Measurements from ENCODE around the gene HPN.
"Not testable (repeated sequence)": the region's sequence is repeated elsewhere in the genome, so short reads cannot be mapped to it uniquely, and the experiment has no call there.

Gene HPN

DNA sequence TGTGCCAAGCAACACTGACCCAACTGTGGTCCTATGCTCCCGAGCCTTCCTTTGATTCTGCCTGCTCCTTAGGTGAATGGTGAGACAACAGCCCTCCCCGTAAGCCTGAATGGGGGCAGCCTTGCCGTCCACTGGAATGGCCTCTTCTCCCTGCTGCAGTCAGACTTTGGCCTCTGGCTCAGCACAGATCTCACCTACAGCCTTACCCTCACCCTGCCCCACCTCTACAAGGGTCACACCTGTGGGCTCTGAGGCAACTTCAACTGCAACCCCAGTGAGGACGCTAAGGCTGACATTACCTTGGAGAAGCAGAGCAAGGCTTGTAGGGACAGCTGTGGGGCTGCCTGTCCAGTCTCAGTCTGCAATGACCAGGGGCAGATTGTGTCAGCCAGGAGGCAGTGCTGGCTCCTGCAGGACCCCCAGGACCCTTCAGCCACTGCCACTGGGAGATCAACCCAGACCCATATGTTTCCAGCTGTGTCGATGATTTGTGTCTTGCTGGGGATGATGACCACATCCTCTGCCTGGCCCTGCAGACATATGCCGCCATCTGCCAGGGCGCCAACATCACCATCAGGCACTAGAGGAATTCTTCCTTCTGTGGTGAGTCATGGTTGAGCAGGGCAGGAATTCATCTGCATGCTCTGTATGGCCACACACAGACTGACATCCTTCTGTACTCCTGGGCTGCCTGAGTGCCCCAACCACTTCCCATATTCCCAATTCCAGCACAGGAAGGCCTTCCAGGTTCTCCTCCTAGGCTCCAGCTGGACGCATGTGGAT lies 46.8 kb downstream of the HPN start:
- no peak for DNase-seq

DNA sequence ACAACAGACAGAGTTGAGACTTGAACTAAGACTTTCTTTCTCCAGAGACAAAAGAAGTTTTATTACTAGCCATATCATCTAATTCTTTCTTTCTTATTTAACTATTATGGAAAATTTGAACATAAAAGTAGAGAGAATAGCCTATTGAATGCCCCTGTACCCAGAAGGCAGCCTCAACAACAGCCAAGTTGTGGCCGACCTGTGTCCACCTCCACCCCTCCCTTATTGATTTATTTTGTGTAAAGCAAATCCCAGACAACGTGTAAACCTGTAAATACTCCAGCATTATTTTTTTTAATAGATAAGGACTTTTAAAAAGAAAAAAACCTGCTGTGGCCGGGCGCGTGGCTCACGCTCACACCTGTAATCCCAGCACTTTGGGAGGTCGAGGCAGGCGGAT lies 48.0 kb downstream of the HPN start:
- no peak for DNase-seq

DNA sequence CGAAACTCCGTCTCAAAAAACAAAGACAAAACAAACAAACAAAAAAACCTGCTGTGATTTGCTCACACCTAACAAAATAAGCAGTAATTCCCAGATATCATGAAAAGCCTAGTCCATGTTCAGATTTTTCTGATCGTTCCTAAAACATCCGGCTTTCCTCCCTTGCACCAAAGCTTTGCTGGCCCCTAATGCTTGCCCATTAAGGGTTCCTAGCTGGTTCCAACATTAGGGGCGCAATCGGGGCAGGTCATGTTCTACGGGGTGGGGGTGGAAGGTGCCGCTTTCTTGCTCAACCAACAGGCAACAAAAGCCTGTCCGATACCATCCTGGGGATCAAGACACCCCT lies 48.6 kb downstream of the HPN start:
- no peak for DNase-seq

DNA sequence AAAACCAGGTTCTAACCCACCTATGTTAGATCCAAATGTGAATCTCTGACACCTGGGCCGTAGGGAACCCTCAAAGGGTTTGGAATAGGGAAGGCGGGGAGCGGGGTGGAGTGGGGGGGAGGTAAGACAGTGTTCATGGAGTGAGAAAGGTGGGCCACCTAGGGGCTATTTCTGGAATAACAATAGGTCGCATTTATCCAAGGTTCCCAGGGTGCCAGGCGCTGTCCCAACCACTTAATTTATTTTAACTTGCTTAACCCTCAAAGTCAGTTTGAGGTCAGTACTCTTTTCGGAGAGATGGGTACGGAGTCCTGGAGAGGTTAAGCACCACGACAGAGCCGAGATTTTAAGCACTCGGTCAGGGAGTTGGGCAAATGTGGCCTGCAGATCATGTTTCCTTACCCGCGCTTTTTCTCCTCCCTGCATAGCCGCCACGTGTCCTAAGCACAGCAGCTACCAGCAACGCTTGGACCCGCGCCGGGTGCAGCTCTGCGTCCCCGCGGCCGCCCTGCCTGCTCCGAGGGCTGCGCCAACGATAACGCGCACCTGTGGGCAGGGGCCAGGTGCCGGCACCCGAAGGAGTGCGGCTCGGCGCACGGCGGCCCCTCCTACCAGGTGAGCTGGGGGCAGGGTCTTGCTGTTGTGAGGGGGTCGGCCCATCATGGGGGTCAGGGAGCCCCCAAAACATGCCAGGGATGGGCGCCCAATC lies 49.1 kb downstream of the HPN start:
- no peak for DNase-seq

DNA sequence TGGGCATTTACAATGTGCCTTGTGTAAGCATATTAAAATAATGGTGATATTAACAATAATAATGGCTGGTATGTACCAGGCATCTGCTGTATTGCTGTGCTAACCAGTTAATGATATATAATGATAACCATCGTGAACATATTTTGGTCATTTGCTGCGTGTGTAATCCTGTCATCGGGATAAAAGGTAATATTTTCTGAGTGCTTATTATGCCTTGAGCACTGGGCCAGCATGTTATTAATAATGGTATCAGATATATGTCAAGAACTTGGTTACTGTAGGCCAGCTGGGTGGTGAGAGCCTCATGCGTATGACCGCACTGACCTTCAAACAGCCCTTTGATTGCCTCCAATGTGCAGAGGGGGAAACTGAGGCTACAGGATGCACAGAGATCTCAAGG lies 51.9 kb downstream of the HPN start:
- DNase-seq: no peak

DNA sequence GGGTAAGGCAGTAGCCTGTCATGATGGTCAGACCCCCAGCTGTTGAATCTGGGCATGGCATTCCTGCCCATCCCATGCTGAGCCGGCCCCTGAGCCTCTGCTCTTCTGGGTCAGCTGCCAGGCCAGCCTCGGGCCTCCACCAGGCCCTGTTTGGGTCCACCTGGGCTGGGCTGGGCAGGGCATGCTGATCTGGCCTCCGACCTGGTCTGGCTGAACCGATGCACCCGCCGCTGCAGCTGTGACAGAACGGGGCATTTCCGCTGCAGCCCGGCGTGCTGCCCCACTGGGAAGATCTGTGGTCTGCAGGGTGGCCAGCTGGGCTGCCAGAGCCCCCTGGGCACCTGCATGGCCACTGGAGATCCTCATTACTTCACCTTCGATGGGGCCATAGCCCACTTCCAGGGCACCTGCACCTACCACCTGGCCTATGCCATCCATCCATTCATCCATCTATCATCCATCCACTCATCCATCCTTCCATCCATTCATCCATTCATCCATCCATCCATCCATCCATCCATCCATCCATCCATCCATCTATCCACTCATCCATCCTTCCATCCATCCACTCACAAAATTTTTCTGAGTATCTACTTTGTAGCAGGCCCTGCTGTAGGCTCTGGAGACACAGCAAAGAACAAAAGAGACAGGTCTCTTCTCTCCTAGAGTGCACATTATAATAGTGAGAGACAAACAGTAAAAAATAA lies 52.6 kb downstream of the HPN start:
- no peak for DNase-seq

DNA sequence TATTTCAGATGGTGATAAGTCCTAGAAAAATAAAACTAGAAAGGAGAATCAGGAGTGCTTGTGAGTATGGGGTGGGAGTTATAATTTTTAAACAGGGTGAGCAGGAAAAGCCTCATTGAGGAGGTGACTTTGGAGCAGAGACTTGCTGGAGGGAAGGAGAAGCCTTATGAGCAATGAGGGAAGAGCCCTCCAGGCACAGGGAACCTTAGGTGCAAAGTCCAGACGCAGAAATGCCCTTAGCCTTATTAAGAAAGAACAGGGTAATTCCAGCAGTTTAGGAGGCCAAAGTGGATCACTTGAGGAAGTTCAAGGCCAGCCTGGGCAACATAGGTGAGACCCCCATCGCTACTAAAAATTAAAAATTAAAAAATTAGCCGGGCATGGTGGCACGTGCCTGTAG lies 53.1 kb downstream of the HPN start:
- DNase-seq: no peak

DNA sequence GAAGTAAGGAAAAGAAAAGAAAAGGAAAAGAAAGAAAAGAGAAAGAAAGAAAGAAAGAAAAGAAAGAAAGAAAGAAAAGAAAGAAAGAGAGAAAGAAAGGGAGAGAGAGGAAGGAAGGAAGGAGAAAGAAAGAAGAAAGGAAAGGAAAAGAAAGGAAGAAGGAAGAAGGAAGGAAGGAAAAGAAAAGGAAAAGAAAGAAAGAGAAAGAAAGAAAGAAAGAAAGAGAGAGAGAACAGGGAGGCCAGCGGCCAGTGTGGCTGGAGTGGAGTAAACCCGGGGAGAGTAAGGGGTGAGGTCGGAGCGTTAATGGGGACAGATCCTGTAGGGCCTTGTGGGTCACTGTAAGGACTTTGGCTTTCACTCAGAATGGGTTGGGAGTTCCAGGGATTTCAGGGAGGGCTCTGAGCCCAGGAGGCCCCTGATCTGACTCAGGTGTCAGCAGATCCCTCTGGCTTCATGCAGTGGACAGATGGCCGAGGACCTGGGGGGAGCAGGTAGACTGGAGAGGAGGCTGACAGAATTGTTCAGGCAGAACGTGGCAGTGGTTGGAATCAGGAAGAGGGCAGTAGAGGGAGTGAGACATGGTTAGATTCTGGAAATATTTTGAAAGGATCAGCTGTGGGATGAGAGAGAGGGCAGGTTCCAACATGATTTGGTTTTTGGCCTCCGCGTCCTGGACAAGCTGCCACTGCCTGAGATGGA lies 54.3 kb downstream of the HPN start:
- no peak for DNase-seq

DNA sequence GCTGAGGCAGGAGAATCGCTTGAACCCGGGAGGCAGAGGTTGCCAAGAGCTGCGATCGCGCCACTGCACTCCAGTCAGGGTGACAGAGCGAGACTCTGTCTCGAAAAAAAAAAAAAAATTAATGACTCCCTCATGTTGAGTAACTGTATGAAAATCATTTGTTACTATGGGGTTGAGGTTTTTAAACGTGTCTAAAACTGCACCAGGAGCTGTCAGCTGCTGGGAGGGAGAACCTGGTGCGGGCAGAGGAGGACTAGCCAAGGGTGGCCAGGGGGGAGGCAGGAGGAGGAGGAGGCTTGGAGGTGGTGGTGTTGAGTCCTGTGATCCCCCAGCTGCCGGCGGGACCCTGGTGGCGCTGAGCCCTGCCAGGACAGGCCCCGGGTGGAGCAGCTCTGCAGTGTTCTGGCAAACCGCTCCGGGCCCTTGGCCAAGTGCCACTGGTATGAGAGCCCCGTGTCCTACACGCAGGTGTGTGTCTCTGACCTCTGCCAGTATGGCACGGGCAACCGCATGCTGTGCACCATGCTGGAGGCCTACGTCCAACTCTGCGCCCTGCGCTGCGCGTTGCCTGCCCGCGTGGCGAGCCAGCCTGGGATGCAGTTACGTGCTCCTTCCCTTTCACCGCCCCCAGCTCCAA lies 57.0 kb downstream of the HPN start:
- DNase-seq: no peak

DNA sequence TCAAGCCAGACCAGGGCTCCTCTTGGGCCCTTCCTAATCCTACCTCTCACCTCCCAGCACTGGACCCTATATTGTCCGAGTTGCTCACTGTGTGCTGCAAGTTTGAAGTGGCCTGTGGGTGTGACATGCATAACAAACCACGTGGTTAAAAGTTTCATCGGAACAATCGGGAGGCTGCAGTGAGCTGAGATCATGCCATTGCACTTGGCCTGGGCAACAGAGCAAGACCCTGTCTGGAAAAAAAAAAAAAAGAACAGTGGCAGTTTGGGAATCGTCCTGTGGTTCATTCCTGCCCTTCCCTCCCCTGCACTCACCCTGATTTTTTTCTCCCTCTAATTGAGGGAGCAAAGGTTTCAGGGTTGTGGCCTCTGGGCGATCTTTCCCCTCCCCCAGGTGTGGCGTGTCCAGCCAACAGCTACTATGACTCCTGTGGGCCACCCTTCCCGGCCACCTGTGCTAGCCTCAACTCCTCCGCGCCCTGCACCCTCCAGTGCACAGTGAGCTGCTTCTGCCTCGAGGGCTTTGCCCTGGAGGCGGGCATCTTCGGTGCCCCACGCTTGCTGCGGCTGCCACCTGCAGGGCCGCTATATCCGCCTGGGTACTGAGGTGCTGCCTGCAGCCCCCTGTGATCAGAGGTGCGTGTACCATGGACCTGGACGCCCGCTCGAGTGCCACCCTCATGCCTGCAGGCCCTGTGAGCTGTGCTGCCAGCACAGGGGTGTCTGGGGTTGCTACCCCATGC lies 57.8 kb downstream of the HPN start:
- DNase-seq: no peak

DNA sequence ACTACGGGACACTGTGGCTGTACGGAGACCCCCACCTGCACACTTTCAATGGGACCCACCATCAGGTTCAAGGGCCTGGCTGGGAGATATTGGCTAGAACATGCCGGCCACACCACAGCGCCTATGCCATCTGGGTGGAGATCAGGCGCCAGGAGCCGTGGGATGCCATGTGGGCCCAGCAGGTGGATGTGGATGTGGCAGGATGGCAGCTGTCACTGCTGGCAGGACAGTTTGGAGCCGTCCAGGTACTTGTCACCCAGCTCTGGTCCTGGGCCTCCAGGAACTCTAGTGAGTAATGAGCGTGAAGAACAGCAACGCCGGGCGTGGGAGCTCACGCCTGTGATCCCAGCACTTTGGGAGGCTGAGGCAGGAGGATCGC lies 58.4 kb downstream of the HPN start:
- DNase-seq: no peak

DNA sequence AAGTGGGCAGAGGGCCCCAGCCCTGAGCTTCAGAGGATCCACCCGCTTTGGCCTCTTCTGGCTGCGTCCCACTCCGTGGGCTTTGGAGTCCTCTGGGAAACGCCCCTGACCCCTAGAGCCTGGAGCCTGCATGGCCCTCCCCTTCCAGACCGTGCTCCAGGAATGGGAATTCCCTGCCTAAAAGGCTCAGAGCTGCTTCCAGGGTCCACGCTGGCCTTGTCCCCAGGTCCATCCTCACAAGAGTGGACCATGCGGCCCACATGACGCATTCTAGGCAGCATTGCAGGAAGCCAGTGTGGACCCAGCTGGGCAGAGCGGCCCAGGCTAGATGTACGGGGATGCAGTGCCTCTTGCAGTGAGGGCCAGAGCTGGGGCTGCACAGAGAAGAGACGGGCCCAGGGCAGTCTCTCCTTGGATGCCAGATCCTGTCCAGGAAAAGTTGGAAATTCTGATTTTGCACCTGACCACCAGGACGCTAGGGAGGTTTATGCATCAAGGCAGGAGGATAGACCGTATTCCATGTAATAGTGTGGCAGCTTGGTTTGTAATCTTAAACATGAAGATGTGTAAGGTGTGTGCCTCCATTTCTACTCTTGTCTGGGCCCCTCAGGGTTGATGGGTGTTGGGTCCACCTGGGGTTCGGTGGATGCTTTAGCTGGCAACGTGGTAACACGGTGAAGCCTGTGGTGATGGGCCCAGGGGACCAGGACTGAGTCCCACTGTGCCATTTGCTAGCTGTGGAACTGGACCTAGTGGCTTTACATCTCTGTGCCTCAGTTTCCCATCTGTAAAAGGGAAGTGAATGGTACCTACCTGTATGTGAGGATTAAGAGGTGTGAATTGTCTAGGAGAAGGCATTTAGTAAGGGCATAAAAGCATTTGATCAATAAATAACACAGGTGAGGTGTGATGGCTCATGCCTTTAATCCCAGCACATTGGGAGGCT lies 59.3 kb downstream of the HPN start:
- DNase-seq: no peak

DNA sequence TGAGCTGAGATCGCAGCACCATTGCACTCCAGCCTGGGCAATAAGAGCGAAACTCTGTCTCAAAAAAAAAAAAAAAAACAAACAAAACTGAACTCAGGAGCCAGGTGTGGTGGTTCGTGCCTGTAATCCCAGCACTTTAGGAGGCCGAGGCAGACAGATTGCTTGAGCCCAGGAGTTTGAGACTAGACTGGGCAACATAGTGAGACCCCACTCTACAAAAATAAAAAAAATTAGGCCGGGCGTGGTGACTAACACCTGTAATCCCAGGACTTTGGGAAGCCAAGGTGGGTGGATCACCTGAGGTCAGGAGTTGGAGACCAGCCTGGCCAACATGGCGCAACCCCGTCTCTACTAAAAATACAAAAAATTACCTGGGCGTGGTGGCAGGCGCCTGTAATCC lies 60.4 kb downstream of the HPN start:
- not testable (repeated sequence) for DNase-seq

DNA sequence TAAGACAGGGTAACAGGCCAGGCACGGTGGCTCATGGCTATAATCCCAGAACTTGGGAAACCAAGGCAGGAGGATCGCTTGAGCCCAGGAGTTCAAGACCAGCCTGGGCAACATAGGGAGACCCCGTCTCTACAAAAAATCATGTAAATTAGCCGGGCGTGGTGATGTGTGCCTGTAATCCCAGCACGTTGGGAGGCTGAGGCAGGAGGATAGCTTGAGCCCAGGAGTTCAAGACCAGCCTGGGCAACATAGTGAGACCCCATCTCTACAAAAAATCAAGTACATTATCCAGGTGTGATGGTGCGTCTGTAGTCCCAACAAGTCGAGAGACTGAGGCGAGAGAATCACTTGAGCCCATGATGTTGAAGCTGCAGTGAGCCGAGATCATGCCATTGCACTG lies 62.1 kb downstream of the HPN start:
- DNase-seq: not testable (repeated sequence)

DNA sequence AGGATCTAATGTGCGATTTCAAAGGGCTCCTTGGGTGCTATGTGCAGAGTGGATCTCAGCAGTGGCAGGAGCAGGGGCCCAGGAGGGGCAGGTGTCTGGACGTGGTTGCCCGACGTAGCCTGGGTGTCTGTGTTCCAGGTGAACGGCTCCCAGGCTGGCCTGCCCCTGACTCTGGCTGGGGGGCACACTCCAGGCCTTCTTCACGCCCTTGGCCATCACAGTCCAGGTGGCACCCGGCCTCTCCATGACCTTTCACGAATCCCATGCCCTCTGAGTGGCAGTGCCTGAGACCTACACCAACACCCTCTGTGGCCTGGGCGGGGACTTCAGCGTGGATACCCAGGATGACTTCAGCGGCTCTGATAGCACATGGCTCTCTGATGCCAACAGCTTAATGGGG lies 62.8 kb downstream of the HPN start:
- DNase-seq: no peak

DNA sequence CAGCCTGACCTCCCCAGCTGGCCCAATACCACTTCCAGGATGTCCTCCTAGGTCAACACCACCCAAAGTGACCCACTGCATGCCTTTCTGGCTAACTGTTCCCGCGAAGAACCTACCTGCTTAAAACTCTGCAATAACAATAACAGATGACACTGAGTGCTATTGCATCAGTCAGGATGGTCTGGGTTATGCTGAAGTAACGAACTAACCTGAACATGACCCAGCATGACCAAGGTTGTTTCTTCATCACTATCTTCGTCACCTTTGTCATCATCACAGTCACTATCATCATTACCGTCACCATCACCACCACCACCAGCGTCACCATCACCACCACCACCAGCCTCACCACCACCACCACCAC lies 63.5 kb downstream of the HPN start:
- no peak for DNase-seq

DNA sequence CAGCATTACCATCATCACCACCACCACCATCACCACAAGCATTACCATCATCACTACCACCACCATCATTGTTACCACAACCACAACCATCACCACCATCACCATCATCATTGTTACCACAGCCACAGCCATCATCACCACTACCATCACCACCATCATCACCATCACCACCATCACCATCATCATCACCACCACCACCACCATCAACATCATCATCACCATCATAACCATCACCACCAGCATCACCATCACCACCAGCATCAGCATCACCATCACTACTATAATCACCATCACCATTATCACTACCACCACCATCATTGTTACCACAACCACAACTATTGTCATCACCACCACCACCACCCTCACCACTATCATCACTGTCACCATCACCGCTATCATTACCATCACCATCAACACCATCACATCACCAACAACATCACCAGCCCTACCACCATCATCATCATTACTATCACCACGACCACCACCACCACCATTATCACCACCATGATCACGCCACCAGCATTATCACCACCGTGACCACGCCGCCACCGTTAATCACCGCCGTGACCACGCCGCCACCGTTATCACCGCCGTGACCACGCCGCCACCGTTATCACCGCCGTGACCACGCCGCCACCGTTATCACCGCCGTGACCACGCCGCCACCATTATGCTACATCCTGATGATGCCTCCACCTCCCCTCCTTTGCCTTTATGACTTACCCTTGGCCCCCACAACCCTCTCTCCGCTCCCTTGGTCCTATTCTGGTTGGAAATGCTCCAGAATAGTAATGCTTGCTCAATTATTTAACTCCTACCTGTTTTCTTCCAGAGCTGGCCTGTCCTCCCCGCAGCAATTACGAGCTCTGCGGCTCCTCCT lies 64.1 kb downstream of the HPN start:
- no peak for DNase-seq

DNA sequence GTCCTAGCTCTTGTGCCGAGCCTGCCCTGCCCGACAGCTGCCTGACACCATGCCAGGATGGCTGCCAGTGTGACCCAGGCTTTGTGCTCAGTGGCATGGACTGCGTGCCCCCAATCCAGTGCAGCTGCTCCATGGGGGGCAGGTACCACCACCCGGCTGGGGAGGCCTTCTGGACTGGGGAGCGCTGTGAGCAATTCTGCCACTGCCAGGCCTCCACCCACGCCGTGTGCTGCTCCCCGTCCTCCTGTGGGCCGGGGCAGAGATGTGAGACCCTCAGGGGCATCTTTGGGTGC lies 64.7 kb downstream of the HPN start:
- DNase-seq: no peak

DNA sequence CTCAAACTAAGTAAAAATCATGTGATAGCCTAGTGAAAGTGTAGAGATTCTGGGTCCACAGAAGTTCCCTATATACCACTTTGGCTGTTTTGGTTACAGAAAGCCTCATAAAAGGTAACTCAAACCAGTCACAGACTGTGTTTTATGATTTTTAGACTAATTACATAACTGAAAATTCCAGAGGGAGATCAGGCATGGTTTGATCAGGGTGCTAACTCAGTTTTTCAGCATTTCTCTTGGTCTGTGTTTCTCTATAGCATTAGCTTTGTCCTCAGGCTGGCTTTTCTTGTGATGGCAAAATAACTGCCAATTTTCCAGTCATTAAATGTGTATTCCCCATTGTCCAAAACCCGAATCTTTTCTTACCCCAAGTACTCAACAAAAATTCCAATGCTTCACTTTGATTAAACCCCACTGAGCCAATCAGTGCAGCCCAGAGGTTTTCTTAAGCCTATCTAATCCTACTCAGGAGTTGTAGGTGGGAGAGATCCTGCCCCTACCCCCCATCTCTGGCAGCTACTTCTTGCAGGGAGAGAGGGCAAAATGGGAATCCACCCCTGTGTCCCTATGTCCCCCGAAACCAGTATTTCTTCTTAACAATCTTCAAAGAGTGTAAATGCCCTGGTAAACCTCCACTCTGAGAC lies 65.5 kb downstream of the HPN start:
- DNase-seq: no peak

DNA sequence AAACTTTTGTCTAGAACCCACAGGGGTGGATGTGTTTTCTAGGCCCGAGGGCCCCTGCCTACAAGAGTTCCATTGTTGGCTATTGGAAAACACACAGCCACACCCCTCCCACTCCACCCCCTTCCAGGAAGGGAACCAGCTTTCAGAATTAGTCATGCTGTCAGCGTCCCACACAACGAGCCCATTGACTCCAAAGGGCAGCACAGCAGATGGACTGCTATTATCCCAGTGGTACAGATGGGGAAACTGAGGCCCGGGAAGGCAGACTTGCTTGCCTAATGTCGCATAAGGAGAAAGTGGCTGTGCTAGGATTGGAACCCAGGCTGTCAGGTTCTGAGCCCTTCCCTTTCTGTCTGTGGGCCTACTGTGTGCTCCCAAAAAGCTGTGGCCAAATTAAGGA lies 66.0 kb downstream of the HPN start:
- no peak for DNase-seq

Measured in activated CD4-positive, CD25-positive, alpha-beta regulatory T cell (primary cell).